Spleen (tissue), 11 donors: ENCODE data around the gene AGPAT4. TPM values are rescaled to one million over a fixed set of nuclear protein-coding genes. Genes with fewer than 3 reads are reported as not detected.
"Not testable (repeated sequence)": the region's sequence is repeated elsewhere in the genome, so short reads cannot be mapped to it uniquely, and the experiment has no call there.

Experiments
- DNase-seq: peaks from one replicate; pipeline ENCODE4 v3.0.0-alpha.2; 2020
- H3K27ac ChIP-seq, 8 donors: fragments of 200-600 bp; sonication (generic) in 7 of 8; 1 replicate in 4 of 8; 2 replicates in 4 of 8; pipeline versions ENCODE4 v1.5.0 to v1.8.0; 2016 to 2021; ENCODE audit warnings: inconsistent platforms in 4 of 8, mild to moderate bottlenecking in 4 of 8, moderate library complexity in 1 of 8
- H3K27me3 ChIP-seq, 7 donors: fragments of 200-600 bp; sonication (generic) in 6 of 7; replicated peaks in 1 of 7; 1 replicate in 4 of 7; 2 replicates in 3 of 7; pipeline versions ENCODE4 v1.5.0 to v1.8.0; 2016 to 2021; ENCODE audit warnings: inconsistent platforms in 3 of 7, mild to moderate bottlenecking in 1 of 7
- H3K36me3 ChIP-seq, 6 donors: fragments of 200-600 bp; sonication (generic) in 5 of 6; 1 replicate in 4 of 6; 2 replicates in 2 of 6; pipeline versions ENCODE4 v1.5.0 to v1.8.0; 2016 to 2021; ENCODE audit warnings: inconsistent platforms in 2 of 6
- H3K4me1 ChIP-seq, 6 donors: fragments of 200-600 bp; sonication (generic) in 5 of 6; 1 replicate in 3 of 6; 2 replicates in 3 of 6; pipeline versions ENCODE4 v1.5.0 to v1.8.0; 2016 to 2021; ENCODE audit warnings: inconsistent platforms in 3 of 6
- H3K4me3 ChIP-seq, 8 donors: fragments of 200-600 bp; sonication (generic) in 7 of 8; 1 replicate in 4 of 8; 2 replicates in 4 of 8; pipeline versions ENCODE4 v1.5.0 to v1.8.0; 2016 to 2021; ENCODE audit warnings: inconsistent platforms in 4 of 8, mild to moderate bottlenecking in 4 of 8, moderate library complexity in 2 of 8
- H3K9me3 ChIP-seq, 8 donors: fragments of 200-600 bp; sonication (generic) in 7 of 8; 1 replicate in 4 of 8; 2 replicates in 4 of 8; pipeline versions ENCODE4 v1.5.0 to v1.8.0; 2016 to 2021; ENCODE audit warnings: inconsistent platforms in 4 of 8
- CTCF ChIP-seq, 11 experiments: fragments of 200-600 bp in 7 of 11; fragments of 450-650 bp in 4 of 11; sonication (generic) in 4 of 11; IDR thresholded peaks in 8 of 11; conservative IDR thresholded peaks in 3 of 11; 1 replicate in 7 of 11; 2 replicates in 4 of 11; pipeline versions ENCODE4 v1.4.0 to v1.8.0; 2016 to 2021; ENCODE audit warnings: antibody characterized with exemption in 11 of 11, inconsistent platforms in 4 of 11, mild to moderate bottlenecking in 1 of 11
- POLR2A ChIP-seq, 3 donors: fragments of 450-650 bp; IDR thresholded peaks; one replicate each; pipeline ENCODE4 v1.5.1; 2017; ENCODE audit warnings: antibody characterized with exemption in 3 of 3, mild to moderate bottlenecking in 1 of 3
- POLR2AphosphoS5 ChIP-seq, 3 donors: sonication (generic); formaldehyde crosslinking; IDR thresholded peaks; one replicate each; pipeline ENCODE4 v1.5.1; 2017; ENCODE audit warnings: antibody characterized with exemption in 3 of 3
- WGBS, 5 donors: extraction: QIAGEN DNeasy Blood & Tissue Kit in 3 of 5; methylation state at CpG; one replicate each; pipeline versions ENCODE4 v1.1.5 to v1.1.7; 2013 to 2018; 5-methylcytosine and 5-hydroxymethylcytosine counted together
- intact Hi-C: fragments of 100-400 bp; cut with DNase I; formaldehyde crosslinking; loops from one replicate; pipeline ENCODE4 v1.15.0; 2023; ENCODE audit warnings: low total_unique reads
- polyA plus RNA-seq, 3 donors: library from polyadenylated mRNA; stranded (reverse); fragments of 200-250 nt; gene quantifications; one replicate each; pipeline ENCODE4 v1.2.1, GENCODE V29; 2013
- total RNA-seq, 7 donors: library from RNA; depleted of rRNA in 3 of 7; stranded (reverse); fragments of >200 nt in 3 of 7; fragmentation: NEBNext Ultra II Directional in 4 of 7; extraction: Animal tissue kit (Norgen Biotek cat#: 25700) in 4 of 7; gene quantifications; one replicate each; pipeline versions ENCODE4 v1.1.0 to v1.2.1, GENCODE V29; 2016 to 2021
- donor health status: healthy with polysubstance abuse.
- donor health status: DM: no; HTN: no; CAD: no; lungs with moderate emphysema.
- donor health status: DM: no; HTN: no; CAD: no.
- donor health status: Bipolar disorder and iron deficiency.
- donor health status: healthy.
- donor health status: DM: no; HTN: no; CAD: no.
- donor health status: DM: yes; HTN: yes; CAD: no.

Gene AGPAT4
- total and polyA plus RNA-seq, 10 donors: 0.80 to 16.8 (median 8.4) TPM

- TF ChIP-seq CTCF (IDR thresholded peaks at IDR 0.05 in 8 of 11, conservative IDR thresholded peaks at IDR 0.05 in 3 of 11) (no peak), POLR2AphosphoS5 (IDR thresholded peaks at IDR 0.05) (no peak), POLR2A (IDR thresholded peaks at IDR 0.05) (no peak)
- intact Hi-C loops: no loop called here
- 85 to 96% (median 93%) methylated on average over 3 of the region's 3 CpGs for WGBS, 5 donors
- DNase-seq: no peak
- Histone ChIP-seq H3K4me3 (no peak overlapping the region), H3K4me1 (no peaks in the 10 kb centered on the region), H3K27ac (no peak overlapping the region), H3K36me3 (no peaks in the 10 kb centered on the region), H3K27me3 (no peaks in the 10 kb centered on the region), H3K9me3 (peaks cover 0 to 12% (median 6%) of the 10 kb centered on the region in 8 donors)
Observed at GRCh38 chr6:161316531-161316930, 42.7 kb upstream of the AGPAT4 start.

GRCh38 chr6:161315246-161315917 is 41.5 kb upstream of the AGPAT4 start:
- WGBS, 5 donors: 76 to 96% (median 86%) methylated on average over 15 of the region's 15 CpGs
- H3K9me3 ChIP-seq: peaks cover 0 to 12% (median 6%) of the 10 kb centered on the region in 8 donors
- H3K36me3 ChIP-seq, intact Hi-C loops, H3K4me1 ChIP-seq, H3K27me3 ChIP-seq, DNase-seq, H3K27ac ChIP-seq, H3K4me3 ChIP-seq: not testable (repeated sequence)

- H3K36me3 ChIP-seq, H3K27ac ChIP-seq, H3K4me1 ChIP-seq, DNase-seq, H3K27me3 ChIP-seq, intact Hi-C loops, H3K4me3 ChIP-seq: not testable (repeated sequence)
- WGBS, 5 donors: 88 to 95% (median 91%) methylated on average over 20 of the region's 20 CpGs
- H3K9me3 ChIP-seq: peaks cover 0 to 12% (median 6%) of the 10 kb centered on the region in 8 donors
Observed at GRCh38 chr6:161314541-161315245, 40.8 kb upstream of the AGPAT4 start.

DNA sequence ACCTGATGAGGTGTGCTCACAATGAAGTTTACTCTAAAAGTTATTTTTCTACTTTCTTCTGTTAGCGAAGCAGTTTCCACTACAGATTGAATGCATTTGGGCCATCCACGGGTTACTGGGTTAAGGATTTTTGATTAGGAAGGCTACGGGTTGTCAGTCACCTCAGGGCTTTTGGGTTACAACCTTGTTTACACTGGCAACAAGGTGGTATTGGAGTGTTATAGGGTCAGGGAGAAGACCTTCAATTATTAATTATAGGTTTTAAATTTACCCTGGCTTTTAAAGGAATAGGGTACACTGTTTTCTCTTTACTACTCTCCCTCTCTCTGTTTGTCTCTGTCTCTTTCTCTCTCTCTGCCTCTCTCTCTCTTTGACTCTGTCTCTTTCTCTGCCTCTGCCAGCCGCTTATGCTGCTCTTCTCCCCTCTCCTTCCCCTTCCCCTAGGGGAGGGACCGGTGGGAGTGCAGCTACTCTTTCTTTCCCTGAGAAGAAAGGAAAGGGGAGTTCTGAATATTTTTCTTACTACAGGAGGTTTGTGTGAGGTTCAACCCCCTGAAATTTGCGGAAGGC is 40.2 kb upstream of the AGPAT4 start:
- Histone ChIP-seq H3K4me3 (no peak overlapping the region), H3K27me3 (no peaks in the 10 kb centered on the region), H3K27ac (no peak overlapping the region), H3K36me3 (no peaks in the 10 kb centered on the region), H3K9me3 (peaks cover 0 to 12% (median 6%) of the 10 kb centered on the region in 8 donors), H3K4me1 (no peaks in the 10 kb centered on the region)
- intact Hi-C loops: no loop called here
- no peak for DNase-seq
- TF ChIP-seq CTCF (IDR thresholded peaks at IDR 0.05 in 8 of 11, conservative IDR thresholded peaks at IDR 0.05 in 3 of 11): no peak
- no peak for TF ChIP-seq POLR2A (IDR thresholded peaks at IDR 0.05)
- no peak for TF ChIP-seq POLR2AphosphoS5 (IDR thresholded peaks at IDR 0.05)
- WGBS, 5 donors: 88 to 92% (median 89%) methylated on average over 6 of the region's 6 CpGs

GRCh38 chr6:161313475-161313874 is 39.6 kb upstream of the AGPAT4 start:
- DNase-seq, H3K4me1 ChIP-seq, intact Hi-C loops, H3K36me3 ChIP-seq, H3K27ac ChIP-seq, H3K4me3 ChIP-seq, H3K27me3 ChIP-seq: not testable (repeated sequence)
- H3K9me3 ChIP-seq: peaks cover 0 to 12% (median 6%) of the 10 kb centered on the region in 8 donors
- 56 to 67% (median 64%) methylated on average over 3 of the region's 3 CpGs for WGBS, 5 donors

- intact Hi-C loops, H3K36me3 ChIP-seq, H3K4me3 ChIP-seq, H3K27ac ChIP-seq, H3K9me3 ChIP-seq, H3K27me3 ChIP-seq, H3K4me1 ChIP-seq, DNase-seq: not testable (repeated sequence)
- 79 to 85% (median 83%) methylated on average over 7 of the region's 7 CpGs for WGBS, 5 donors
Observed at GRCh38 chr6:161309774-161310173, 35.9 kb upstream of the AGPAT4 start.
